Endothelial cell of umbilical vein (primary cell): Measurements from ENCODE around the gene HCRT.

ENCODE experiments used
- JUN ChIP-seq: IDR thresholded peaks from 2 replicates; pipeline ENCODE4 v1.6.1; 2011; ENCODE audit warnings: borderline replicate concordance, low read depth; ENCODE audit not compliant: insufficient read length, insufficient read depth
- POLR2A ChIP-seq: IDR thresholded peaks from 2 replicates; pipeline ENCODE4 v1.6.1; 2012; ENCODE audit warnings: low read depth, mild to moderate bottlenecking, control low read depth, low read length
- POLR2AphosphoS5 ChIP-seq: IDR thresholded peaks from 2 replicates; pipeline ENCODE4 v1.6.1; 2012; ENCODE audit warnings: low read depth, mild to moderate bottlenecking, control low read depth, low read length, moderate library complexity; ENCODE audit not compliant: insufficient read depth
- TF ChIP-seq, protein P1 (sequence below), 2 donors: IDR thresholded peaks; 1 replicate in 1 of 2; 2 replicates in 1 of 2; pipeline ENCODE4 v1.5.1; 2011; ENCODE audit warnings: low read length in 2 of 2, mild to moderate bottlenecking in 2 of 2, moderate library complexity in 2 of 2, control low read depth in 1 of 2, inconsistent platforms in 1 of 2, low read depth in 1 of 2; ENCODE audit not compliant: insufficient read depth in 1 of 2; ENCODE audit errors: extremely low read depth in 1 of 2

DNA sequence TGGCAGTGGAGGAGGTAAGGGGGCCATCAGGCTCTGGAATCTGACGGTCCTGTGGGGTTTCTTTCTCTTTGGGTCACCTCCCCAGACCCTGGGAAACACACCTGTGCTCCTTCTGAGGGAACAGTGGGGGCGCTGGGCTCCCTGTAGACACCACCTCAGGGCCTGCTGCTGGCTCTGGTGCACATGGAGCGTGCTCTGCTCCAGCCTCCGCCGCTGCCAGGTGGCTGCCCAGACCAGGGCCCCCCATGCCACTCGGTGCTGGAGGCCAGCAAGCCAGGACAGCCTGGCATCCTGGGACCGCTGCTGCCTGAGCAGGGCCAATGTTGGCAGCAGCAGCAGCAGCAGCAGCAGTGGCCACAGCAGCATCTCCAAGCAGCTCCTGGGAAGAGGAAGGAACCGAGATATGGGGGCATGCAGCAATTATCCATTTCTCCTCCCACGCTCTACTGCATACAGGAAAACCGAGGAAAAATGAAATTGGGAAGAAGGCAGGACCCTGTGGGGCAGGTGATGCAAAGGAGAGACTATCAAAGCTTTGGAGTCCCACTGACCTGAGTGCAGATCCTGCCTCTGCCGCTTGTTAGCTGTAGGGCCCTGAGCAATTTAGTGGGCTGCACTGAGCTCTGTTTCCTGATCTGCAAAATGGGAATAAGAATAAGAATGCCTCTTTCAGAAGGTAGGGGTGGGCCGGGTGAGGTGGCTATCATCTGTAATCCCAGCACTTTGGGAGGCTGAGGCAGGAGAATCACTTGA is 8.1 kb upstream of the HCRT start:
- TF ChIP-seq, protein P1, sequence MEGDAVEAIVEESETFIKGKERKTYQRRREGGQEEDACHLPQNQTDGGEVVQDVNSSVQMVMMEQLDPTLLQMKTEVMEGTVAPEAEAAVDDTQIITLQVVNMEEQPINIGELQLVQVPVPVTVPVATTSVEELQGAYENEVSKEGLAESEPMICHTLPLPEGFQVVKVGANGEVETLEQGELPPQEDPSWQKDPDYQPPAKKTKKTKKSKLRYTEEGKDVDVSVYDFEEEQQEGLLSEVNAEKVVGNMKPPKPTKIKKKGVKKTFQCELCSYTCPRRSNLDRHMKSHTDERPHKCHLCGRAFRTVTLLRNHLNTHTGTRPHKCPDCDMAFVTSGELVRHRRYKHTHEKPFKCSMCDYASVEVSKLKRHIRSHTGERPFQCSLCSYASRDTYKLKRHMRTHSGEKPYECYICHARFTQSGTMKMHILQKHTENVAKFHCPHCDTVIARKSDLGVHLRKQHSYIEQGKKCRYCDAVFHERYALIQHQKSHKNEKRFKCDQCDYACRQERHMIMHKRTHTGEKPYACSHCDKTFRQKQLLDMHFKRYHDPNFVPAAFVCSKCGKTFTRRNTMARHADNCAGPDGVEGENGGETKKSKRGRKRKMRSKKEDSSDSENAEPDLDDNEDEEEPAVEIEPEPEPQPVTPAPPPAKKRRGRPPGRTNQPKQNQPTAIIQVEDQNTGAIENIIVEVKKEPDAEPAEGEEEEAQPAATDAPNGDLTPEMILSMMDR (IDR thresholded peaks at IDR 0.05; ENCODE audit: extremely low read depth in 1 of 2, insufficient read depth in 1 of 2, low read depth in 1 of 2, low read length in 2 of 2), result no peak
- no peak for TF ChIP-seq POLR2A
- TF ChIP-seq POLR2AphosphoS5, result no peak
- no peak for TF ChIP-seq JUN
